MCF 10A (cell line): Measurements from ENCODE around the gene SLC17A2. TPM values are rescaled to one million over a fixed set of nuclear protein-coding genes. Genes with fewer than 3 reads are reported as not detected.

Source experiments
- BruUV-seq: library from RNA; stranded (reverse); fragments of 400-500 nt; replicated peaks from 2 replicates; lab custom pipeline; 2021; lab: Mats Ljungman, UMichigan
- CTCF ChIA-PET: fragments of 300-600 bp; sonication (Branson Sonifier 250); formaldehyde crosslinking; extraction: SDS; loops from one replicate; lab custom pipeline; 2021; ENCODE audit warnings: antibody characterized with exemption, inconsistent platforms; lab: Yijun Ruan, JAX
- POLR2A ChIA-PET: fragments of 300-600, 350-650 bp; sonication (Branson Sonifier 250); formaldehyde crosslinking; extraction: SDS; loops from one replicate; lab custom pipeline; 2020; ENCODE audit warnings: antibody characterized with exemption, inconsistent platforms; lab: Yijun Ruan, JAX
- DNase-seq: peaks from one replicate; pipeline ENCODE4 v3.0.0-alpha.2; 2018; ENCODE audit not compliant: unreplicated experiment
- H3K27ac Mint-ChIP-seq: one replicate; pipeline ENCODE4 v1.8.0; 2022; ENCODE audit warnings: mild to moderate bottlenecking, low read depth, mixed read lengths; ENCODE audit not compliant: unreplicated experiment
- H3K27me3 Mint-ChIP-seq: one replicate; pipeline ENCODE4 v1.8.0; 2022; ENCODE audit warnings: mixed read lengths; ENCODE audit not compliant: insufficient read depth, unreplicated experiment
- H3K36me3 Mint-ChIP-seq: one replicate; pipeline ENCODE4 v1.8.0; 2022; ENCODE audit warnings: mild to moderate bottlenecking, moderate library complexity, mixed read lengths; ENCODE audit not compliant: insufficient read depth, unreplicated experiment
- H3K4me1 Mint-ChIP-seq: one replicate; pipeline ENCODE4 v1.8.0; 2022; ENCODE audit warnings: mixed read lengths; ENCODE audit not compliant: insufficient read depth, unreplicated experiment
- H3K4me3 Mint-ChIP-seq: one replicate; pipeline ENCODE4 v1.8.0; 2022; ENCODE audit warnings: mild to moderate bottlenecking, moderate library complexity, mixed read lengths; ENCODE audit not compliant: unreplicated experiment
- H3K9me3 Mint-ChIP-seq: one replicate; pipeline ENCODE4 v1.8.0; 2022; ENCODE audit warnings: mixed read lengths; ENCODE audit not compliant: unreplicated experiment
- intact Hi-C: fragments of 100-400 bp; cut with micrococcal nuclease; formaldehyde crosslinking; loops from 2 replicates; pipeline ENCODE4 v1.14.1; 2022
- total RNA-seq: library from RNA; stranded (reverse); gene quantifications from 2 replicates; pipeline ENCODE4 v1.2.3, GENCODE V29; 2022
- TF ChIP-seq, protein P1 (sequence below): fragments of 200-600 bp; IDR thresholded peaks from one replicate; pipeline ENCODE4 v1.8.0; 2022; ENCODE audit warnings: antibody characterized with exemption, mild to moderate bottlenecking; ENCODE audit not compliant: unreplicated experiment

SLC17A2 gene
- total RNA-seq, 1 experiment from 2014 or later = not detected

DNA sequence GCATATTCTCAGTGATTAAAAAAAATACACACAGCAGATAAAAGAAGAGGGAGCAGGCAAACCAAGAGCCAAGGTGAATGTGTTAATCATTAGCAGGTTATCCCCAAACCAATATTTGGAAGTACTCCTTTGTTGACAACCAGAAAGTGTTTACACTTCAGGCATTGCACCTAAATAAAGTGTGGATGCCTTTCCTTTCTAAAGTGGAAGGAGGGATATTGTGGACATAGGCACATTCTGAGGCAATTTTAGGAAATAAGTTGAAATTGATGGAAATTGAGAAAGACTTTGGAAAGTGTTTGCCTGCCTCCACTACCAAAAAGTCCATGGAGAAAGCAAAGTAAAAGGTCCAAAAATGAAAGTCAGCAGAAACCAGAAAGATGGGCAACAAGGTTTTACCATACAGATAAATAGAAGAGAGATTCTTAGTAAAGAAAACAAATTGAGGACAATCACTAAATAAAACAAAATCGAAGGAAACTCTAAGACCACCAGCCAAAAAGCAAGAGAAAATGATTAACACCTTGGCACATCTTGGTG is 22.9 kb downstream of the SLC17A2 start:
- Mint-ChIP-seq H3K27me3 (peaks cover 11% of the 10 kb centered on the region), H3K9me3 (no peaks in the 10 kb centered on the region), H3K4me3 (no peak overlapping the region), H3K27ac (no peak overlapping the region), H3K36me3 (no peaks in the 10 kb centered on the region), H3K4me1 (no peaks in the 10 kb centered on the region)
- POLR2A ChIA-PET = interaction anchor here (0.5 kb wide), 1 partner anchor 525 kb away, joined by 3 read pairs; no protein-coding TSS in a partner anchor
- no TSS peak for BruUV-seq
- no peak for DNase-seq
- CTCF ChIA-PET = interaction anchor here (0.7 kb wide), 1 partner anchor 575 kb away, joined by 3 read pairs; no protein-coding TSS in a partner anchor
- intact Hi-C loops = no loop called here
- TF ChIP-seq, protein P1, sequence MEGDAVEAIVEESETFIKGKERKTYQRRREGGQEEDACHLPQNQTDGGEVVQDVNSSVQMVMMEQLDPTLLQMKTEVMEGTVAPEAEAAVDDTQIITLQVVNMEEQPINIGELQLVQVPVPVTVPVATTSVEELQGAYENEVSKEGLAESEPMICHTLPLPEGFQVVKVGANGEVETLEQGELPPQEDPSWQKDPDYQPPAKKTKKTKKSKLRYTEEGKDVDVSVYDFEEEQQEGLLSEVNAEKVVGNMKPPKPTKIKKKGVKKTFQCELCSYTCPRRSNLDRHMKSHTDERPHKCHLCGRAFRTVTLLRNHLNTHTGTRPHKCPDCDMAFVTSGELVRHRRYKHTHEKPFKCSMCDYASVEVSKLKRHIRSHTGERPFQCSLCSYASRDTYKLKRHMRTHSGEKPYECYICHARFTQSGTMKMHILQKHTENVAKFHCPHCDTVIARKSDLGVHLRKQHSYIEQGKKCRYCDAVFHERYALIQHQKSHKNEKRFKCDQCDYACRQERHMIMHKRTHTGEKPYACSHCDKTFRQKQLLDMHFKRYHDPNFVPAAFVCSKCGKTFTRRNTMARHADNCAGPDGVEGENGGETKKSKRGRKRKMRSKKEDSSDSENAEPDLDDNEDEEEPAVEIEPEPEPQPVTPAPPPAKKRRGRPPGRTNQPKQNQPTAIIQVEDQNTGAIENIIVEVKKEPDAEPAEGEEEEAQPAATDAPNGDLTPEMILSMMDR = no peak

DNA sequence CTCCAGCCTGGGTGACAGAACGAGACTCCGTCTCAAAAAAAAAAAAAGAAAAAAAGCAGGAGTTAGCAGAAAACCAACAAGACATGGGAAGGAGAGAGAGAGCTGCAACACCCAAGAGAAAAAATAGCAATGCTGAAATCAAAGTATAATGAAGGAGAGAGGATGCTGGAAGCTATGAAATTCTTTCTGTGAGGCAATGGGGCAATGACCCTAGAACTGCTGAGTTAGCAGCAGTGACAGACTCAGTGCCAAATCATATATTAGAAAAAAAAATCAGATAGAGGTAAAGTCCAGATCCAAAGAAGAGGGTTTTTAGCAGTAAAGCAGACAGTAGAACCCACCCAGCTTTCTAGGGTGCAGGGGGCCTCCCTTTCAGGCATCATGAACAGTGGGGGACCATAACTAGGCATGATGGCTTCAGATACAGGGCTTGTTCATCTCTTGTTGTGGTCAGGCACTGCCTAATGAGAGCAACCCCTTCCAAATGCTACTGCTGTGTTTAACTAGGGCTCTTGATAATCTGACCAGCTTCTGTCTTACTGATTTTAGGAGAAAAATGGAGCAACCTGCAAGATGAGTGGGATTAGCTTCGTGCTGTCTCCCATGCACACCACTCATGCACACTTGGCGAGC is 26.9 kb downstream of the SLC17A2 start:
- H3K36me3 Mint-ChIP-seq = no peaks in the 10 kb centered on the region

DNA sequence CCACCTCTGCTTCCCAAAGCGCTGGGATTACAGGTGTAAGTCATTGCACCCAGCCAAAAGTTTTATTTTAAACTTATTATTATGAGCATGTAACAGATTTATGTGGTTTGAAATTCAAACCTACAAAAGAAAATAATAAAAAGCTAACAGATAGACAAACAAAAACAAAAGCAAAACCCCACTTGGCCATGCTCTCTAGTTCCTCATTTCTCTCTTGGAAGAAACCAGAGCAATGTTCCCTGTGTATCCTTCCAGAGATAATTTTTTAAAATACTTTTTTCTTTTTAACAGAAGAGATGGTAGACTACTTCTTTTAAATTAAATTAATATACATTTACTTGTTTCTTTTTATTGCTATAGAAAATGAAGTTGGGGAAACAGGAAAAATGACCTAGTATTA is 28.4 kb downstream of the SLC17A2 start:
- intact Hi-C loops = no loop called here
- Mint-ChIP-seq H3K27me3 (no peaks in the 10 kb centered on the region), H3K27ac (no peak overlapping the region), H3K36me3 (no peaks in the 10 kb centered on the region), H3K4me3 (no peak overlapping the region), H3K9me3 (no peaks in the 10 kb centered on the region), H3K4me1 (no peaks in the 10 kb centered on the region)
- no TSS peak for BruUV-seq
- TF ChIP-seq, protein P1 = no peak
- ChIA-PET POLR2A (interaction anchor here (1.0 kb wide), 1 partner anchor 61 kb away, joined by 3 read pairs; no protein-coding TSS in a partner anchor), CTCF (interaction anchor here (0.7 to 1.1 kb wide), 3 partner anchors 91 to 637 kb away, joined by 4 to 5 read pairs (median 4); no protein-coding TSS in a partner anchor)
- DNase-seq = no peak

More for the DNA sequence above, 26.9 kb downstream of the SLC17A2 start:
- TF ChIP-seq, protein P1 = no peak
- no TSS peak for BruUV-seq
- Mint-ChIP-seq H3K27me3 (peaks cover 11% of the 10 kb centered on the region), H3K4me3 (no peak overlapping the region), H3K4me1 (no peaks in the 10 kb centered on the region), H3K9me3 (no peaks in the 10 kb centered on the region), H3K27ac (no peak overlapping the region)
- ChIA-PET POLR2A (interaction anchor here (0.6 to 1.1 kb wide), 2 partner anchors 24 to 49 kb away, joined by 3 read pairs; no protein-coding TSS in a partner anchor), CTCF (interaction anchor here (0.6 to 1.1 kb wide), 5 partner anchors 12 to 20 kb away, joined by 3 to 5 read pairs (median 3); no protein-coding TSS in a partner anchor)
- no peak for DNase-seq
- intact Hi-C loops = no loop called here

DNA sequence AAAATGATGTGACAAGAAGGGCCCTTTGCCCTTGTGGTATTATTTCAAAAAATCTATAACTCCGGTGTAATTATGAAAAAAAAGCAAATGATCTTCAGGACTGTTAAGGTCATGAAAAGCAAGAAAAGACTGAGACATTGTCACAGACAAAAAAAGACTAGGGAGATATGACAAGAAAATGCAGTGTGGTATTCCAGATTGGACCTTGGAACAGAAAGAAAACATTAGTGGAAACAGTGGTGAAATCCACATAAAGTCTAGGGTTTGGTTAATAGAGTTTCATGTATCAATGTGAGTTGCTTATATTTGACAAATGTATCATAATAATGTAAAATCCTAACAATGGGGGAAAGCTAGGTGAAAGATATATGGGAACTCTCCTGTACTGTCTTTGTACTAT is 29.6 kb downstream of the SLC17A2 start:
- H3K27ac Mint-ChIP-seq = no peak overlapping the region
- no peaks in the 10 kb centered on the region for H3K27me3 Mint-ChIP-seq
- DNase-seq = no peak
- no TSS peak for BruUV-seq
- ChIA-PET CTCF (interaction anchor here (1.0 to 1.5 kb wide), 3 partner anchors 9 to 182 kb away, joined by 3 to 6 read pairs (median 4); no protein-coding TSS in a partner anchor), POLR2A (interaction anchor here (0.6 kb wide), 1 partner anchor 680 kb away, joined by 3 read pairs; no protein-coding TSS in a partner anchor)
- TF ChIP-seq, protein P1 = no peak
- H3K9me3 Mint-ChIP-seq = no peaks in the 10 kb centered on the region
- H3K4me3 Mint-ChIP-seq = no peak overlapping the region
- no peaks in the 10 kb centered on the region for H3K4me1 Mint-ChIP-seq
- intact Hi-C loops = no loop called here
- H3K36me3 Mint-ChIP-seq = no peaks in the 10 kb centered on the region
